ENCODE data around the gene MAP3K21.
A peak's percentile ranks its signal among the peaks of the same experiment; 100 is the strongest.

Gene MAP3K21

GRCh38 chr1:233327651-233328141 is at the start of gene MAP3K21:
Gene MAP3K21, plus strand, starts transcription at chr1:233327724. Its CDS starts 305 bp downstream, at chr1:233328029.
- no peak for DNase-seq (ENCODE audit: low read depth in 3 of 3)

DNA sequence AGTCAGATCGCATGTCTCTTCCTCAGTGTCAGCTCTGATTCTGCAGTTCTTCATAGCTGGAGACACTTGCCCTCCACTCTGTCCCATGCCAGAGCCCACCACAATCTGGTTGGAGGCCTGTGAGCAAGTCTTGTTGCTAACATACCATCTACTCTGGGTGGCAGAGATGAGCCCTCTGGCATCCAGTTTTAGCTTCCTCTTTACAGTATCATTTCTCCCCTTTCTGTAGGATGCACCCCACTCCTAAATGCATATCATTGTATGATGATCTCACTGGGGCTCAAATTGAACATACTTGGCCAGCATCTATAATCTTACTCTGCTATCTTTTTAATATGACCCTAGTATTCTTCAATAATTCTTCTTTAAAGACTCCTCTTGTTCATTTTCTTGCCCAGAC is 48.9 kb upstream of the MAP3K21 start:
- DNase-seq (ENCODE audit: low read depth in 3 of 3) = no peak

DNA sequence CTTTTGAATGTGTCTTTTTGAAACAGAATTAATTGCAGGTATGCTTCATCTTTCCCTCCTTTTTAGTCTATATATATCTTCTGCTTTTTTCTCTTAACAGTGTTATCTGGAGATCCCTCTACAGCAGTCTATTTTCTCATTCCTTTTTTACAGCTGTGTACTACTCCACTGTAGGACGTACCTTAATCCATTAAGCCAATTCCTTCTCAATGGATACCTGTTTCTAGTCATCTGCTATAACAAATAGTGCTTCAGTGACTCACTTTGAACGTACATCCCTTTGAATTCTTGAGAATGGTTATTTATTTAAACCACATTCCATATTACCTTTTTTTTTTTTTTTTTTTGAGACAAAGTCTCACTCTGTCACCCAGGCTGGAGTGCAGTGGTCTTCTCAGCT is 47.6 kb upstream of the MAP3K21 start:
- no peak for DNase-seq (ENCODE audit: low read depth in 3 of 3)

DNA sequence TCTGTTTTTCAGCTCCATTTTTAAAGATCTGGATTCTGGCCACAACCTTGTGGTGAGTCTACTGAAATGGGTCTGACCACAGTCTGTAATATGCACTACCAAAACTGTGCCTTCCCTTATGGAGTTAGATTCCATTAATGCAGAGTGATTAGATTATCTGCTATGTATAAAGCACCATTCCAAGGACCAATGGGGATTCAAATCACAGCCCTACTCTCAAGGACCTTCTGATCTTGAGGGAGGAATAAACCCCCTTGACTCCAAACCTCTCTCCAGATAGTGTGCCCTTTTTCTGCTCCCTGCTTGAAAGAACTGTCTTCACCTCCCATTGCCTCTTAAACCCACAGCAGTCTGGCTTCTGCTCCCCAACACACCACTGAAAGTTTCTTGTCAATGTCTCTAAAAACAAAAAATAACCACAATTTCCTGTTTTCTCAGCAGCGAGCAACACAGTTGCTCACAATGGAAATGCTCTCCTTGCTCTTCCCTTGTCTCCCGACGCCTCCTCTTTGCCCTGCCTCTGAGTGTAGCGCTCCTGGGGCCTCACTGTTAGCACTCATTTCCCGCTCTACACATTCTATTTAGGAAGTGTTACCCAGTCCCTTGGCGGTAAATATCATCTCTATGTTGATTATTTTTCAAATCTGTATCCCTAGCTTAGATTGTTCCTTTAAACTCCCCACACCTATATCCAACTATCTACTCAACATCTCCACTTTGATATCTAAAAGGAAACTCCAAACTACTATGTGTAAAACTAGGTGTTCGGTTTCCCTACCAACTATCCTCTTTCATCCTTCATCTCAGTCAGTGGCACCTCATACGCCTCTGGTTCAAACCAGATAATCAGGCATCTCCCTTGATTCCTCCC is 45.6 kb upstream of the MAP3K21 start:
- peak in 1 of 3 experiments; percentile 3 for DNase-seq (ENCODE audit: low read depth in 3 of 3)

DNA sequence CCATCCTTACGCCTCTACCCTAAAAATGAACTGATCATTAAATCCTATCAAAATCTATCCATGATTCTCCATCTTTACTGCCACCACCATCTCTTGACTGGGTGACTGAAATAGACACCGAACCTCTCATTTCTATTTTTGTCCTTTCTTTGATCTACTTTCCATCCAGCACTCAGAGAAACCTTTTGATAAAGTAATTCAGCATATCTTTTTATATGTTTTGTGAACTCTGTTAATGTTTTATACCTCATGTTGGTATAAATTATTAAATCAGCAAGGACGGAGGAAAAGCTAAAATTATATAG is 45.0 kb upstream of the MAP3K21 start:
- no peak for DNase-seq (ENCODE audit: low read depth in 3 of 3)

DNA sequence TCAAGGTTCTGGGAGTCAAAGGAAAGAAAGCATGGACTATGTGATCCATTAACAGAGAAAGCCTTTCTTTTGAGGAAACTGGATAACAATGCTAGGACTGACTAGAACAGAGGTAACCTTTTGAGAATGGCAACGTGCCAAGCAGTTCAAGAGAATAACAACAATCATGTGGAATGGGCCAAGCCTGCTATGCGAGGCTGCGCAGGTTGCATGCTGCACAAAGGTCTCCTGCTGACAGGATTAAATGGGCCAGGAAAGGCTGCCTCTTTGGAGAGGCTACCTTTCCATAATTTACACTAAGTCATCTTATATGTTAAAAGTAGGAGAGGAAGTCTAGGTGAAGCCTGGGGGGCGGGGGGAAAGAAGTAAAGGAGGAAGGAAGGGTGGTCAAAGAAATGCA is 37.8 kb upstream of the MAP3K21 start:
- no peak for DNase-seq (ENCODE audit: low read depth in 3 of 3)

- DNase-seq (ENCODE audit: low read depth in 3 of 3) = no peak
Measured at GRCh38 chr1:233290396-233291034, 37.0 kb upstream of the MAP3K21 start.

- no peak for DNase-seq (ENCODE audit: low read depth in 3 of 3)
Measured at GRCh38 chr1:233293556-233294446, 33.7 kb upstream of the MAP3K21 start.

DNA sequence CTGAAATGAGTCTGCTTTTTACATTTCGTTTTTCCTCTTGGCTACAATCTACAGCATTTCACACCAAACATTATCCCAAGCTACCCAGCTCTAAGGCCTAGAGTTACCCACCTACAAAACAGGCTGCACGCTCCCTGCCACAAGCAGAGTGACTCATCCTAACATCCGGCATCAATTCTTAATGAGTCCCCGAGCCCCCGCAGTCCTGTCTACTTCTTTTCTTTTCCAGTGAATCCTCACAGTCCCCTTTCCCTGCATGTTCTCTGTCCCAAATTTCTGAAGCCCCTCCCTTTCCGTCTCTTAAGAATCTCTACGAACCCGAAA is 32.6 kb upstream of the MAP3K21 start:
- DNase-seq (ENCODE audit: low read depth in 3 of 3) = peak; percentile 7 to 29 (median 20)

- DNase-seq (ENCODE audit: low read depth in 3 of 3) = peak; percentile 51 to 75 (median 56)
Measured at GRCh38 chr1:233295237-233295974, 32.1 kb upstream of the MAP3K21 start, which contains the start of gene PCNX2. Gene PCNX2, minus strand, starts transcription at chr1:233295725. Its CDS starts 247 bp downstream, at chr1:233295478.

- DNase-seq (ENCODE audit: low read depth in 3 of 3) = no peak
Measured at GRCh38 chr1:233295975-233296322, 31.6 kb upstream of the MAP3K21 start.

DNA sequence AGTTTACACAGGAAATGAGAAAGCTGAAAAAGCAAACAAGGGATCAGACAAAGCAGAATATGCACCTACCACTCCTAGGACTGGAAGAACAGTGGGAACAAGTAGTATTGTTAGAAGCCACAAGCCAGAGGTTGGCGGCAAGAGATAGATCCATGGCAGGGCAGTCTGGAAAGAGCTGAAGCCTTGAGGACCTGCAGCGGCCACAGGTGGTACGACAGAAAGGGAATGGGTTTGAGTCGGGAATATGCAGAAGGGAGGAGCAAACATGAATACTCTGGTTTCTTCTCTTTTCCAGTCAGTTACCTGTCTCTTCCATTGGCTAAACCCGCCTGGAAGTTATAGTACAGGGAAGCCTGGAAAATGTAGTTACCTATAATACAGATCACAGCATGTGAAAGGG is 28.1 kb upstream of the MAP3K21 start:
- no peak for DNase-seq (ENCODE audit: low read depth in 3 of 3)

DNA sequence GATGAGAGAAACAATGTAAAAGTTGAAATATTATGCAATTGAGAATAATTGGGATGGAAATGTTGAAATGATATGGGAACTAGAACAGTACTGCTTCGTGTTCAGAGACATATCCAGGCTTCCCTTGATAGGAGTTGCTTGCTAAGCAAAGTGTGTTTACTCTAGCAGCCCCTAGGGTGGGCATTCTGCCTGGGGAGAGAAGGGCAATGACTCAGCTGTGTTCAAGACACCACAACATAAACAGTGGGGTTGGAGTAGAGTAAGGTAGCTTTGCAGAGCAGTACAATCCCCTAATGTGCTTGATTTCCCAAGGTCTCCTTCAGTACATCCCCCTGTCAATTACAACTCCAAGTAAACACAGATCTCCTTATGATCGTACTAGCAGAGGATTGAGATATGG is 27.2 kb upstream of the MAP3K21 start:
- no peak for DNase-seq (ENCODE audit: low read depth in 3 of 3)

DNA sequence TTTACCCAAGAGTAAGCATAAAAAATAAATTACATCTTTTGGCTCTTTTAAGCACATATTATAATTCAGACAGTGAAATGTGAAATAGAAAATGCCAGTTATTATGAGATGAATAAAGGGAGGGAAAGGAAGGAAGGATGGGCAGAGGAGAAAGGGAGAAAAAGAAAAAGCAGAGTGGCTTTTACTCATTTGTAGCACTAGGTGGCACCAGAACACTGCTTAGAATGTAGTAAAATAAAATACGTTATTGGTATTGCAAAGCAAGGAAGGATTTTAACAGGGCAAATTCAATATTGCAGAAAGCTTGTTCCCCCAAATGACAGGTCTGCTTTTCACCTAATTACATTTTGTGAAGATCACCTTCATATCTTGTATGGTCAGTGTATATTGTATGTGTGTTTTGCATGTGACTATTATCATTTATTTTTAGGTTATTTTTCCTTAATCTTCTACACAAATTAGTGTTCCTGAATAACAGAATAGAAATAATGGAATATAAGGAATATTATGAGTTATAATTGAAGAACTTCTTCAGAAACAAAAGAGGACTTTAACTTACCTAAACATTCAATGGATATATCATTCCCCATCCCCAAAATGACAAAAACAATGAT is 22.9 kb upstream of the MAP3K21 start:
- no peak for DNase-seq (ENCODE audit: low read depth in 3 of 3)

DNA sequence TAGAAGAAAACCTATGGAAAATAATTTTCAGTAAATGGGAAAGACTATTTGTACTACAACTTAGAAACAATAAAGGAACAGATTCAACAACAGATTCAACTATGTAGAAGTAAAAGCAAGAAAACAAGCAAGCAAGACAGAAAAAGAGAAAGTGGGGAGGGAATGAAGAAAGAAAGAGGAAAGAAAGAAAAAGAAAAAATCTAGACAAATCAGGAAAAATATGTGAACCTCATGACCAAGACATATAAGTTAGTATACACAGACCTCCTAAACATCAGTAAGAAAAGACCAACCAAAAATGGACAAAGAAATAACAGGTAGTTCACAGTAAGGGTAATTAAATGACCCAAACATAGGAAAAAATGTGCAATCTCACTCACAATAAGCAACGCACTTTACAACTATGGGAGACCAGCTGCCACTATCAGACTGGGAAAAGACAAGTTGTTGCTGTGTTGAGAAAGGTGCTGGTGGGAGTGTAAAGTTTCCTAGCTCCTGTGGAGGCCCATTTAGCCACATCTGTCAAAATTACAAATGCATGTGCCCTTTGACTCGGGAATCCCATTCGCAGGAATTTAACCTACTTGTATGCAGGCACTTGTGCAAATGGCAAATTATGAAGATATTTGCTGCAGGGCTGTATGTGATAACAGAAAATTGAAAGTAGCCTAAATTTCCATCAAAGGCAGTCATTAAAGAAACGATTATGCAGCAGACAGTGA is 13.9 kb upstream of the MAP3K21 start:
- DNase-seq (ENCODE audit: low read depth in 3 of 3) = no peak

GRCh38 chr1:233315718-233316301 is 11.7 kb upstream of the MAP3K21 start:
- no peak for DNase-seq (ENCODE audit: low read depth in 3 of 3)

DNA sequence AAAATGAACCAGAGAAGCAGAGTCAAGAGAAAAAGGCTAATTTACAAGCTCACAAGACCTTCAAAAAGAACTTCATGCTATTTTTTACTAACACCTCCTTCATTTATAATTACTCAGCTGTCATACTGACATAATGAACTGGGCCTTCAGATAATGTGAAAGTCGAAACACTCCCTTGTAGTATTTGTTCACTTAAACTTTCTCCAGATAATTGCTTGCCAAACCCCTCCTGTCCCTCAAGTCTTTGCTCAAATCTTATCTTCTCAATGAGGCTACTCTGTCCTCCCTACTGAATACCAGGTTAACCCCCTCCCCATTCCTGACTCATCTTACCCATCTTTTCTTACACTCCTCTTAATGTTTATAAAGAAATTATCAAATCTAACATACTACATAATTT is 11.1 kb upstream of the MAP3K21 start:
- DNase-seq (ENCODE audit: low read depth in 3 of 3) = no peak

GRCh38 chr1:233319272-233319671 is 8.3 kb upstream of the MAP3K21 start:
- DNase-seq (ENCODE audit: low read depth in 3 of 3) = no peak

GRCh38 chr1:233320023-233320422 is 7.5 kb upstream of the MAP3K21 start:
- DNase-seq (ENCODE audit: low read depth in 3 of 3) = no peak

GRCh38 chr1:233323718-233324117 is 3.8 kb upstream of the MAP3K21 start:
- no peak for DNase-seq (ENCODE audit: low read depth in 3 of 3)
